GM12878 (cell line): ENCODE results near the gene AFAP1. TPM values are rescaled to one million over a fixed set of nuclear protein-coding genes. Genes with fewer than 3 reads are reported as not detected.

ENCODE experiments used
- ATAC-seq: fragments of 200-7000 bp; cut with Tn5 transposase; 3 replicates; pipeline ENCODE4 v1.9.1; 2020; ENCODE audit warnings: mild to moderate bottlenecking, moderate library complexity
- BruUV-seq: library from RNA; stranded (reverse); fragments of 400-500 nt; replicated peaks from 2 replicates; lab custom pipeline; 2021; lab: Mats Ljungman, UMichigan
- CTCF ChIA-PET: fragments of 300-600 bp; sonication (Branson Sonifier 250); formaldehyde crosslinking; extraction: SDS; loops from one replicate; lab custom pipeline; 2021; ENCODE audit warnings: inconsistent platforms; lab: Yijun Ruan, JAX
- POLR2A ChIA-PET: fragments of 350-600 bp; formaldehyde crosslinking; extraction: SDS; loops from one replicate; lab custom pipeline; 2021; ENCODE audit warnings: inconsistent platforms; lab: Charles Lee
- RAD21 ChIA-PET: fragments of 300-600 bp; sonication (Branson Sonifier 250); formaldehyde crosslinking; loops from one replicate; lab custom pipeline; 2023; ENCODE audit warnings: antibody characterized with exemption; ENCODE audit not compliant: unreplicated experiment; lab: Charles Lee
- SMC1A ChIA-PET: fragments of 300-600 bp; sonication (Branson Sonifier 250); formaldehyde crosslinking; loops from one replicate; lab custom pipeline; 2023; ENCODE audit not compliant: unreplicated experiment, uncharacterized antibody; lab: Charles Lee
- DNase-seq: peaks from one replicate; pipeline ENCODE4 v3.0.0-alpha.2; 2011; ENCODE audit warnings: low read depth, low spot score
- FAIRE-seq: peaks from 3 replicates; lab custom pipeline; 2011; peaks lifted over from hg19 to GRCh38; lab: Jason Lieb, UNC
- H2AFZ ChIP-seq: 2 replicates; pipeline ENCODE4 v1.6.0; 2011; ENCODE audit warnings: low read depth, low read length, control low read depth; ENCODE audit not compliant: control insufficient read depth
- H3K27ac ChIP-seq: 2 replicates; pipeline ENCODE4 v1.5.1; 2011; ENCODE audit warnings: control low read depth; ENCODE audit not compliant: control insufficient read depth, insufficient read depth
- H3K27me3 ChIP-seq, 2 experiments: replicated peaks in 1 of 2; 2 replicates each; pipeline versions ENCODE4 v1.6.0 to v1.6.1; 2011; ENCODE audit warnings: low read length in 1 of 2; ENCODE audit not compliant: control insufficient read depth in 2 of 2, insufficient read depth in 2 of 2
- H3K36me3 ChIP-seq, 2 experiments: 2 replicates each; pipeline ENCODE4 v1.5.1; 2011; ENCODE audit warnings: low read length in 1 of 2; ENCODE audit not compliant: control insufficient read depth in 2 of 2, insufficient read depth in 2 of 2
- H3K4me1 ChIP-seq: 2 replicates; pipeline ENCODE4 v1.6.1; 2011; ENCODE audit warnings: mild to moderate bottlenecking, low read length, moderate library complexity, mixed read lengths; ENCODE audit not compliant: control insufficient read depth, insufficient read depth
- H3K4me2 ChIP-seq: 2 replicates; pipeline ENCODE4 v1.6.0; 2011; ENCODE audit warnings: control low read depth; ENCODE audit not compliant: control insufficient read depth, insufficient read depth
- H3K4me3 ChIP-seq: fragments of 200-600 bp; sonication (generic); 2 replicates; pipeline ENCODE4 v1.5.1; 2016
- H3K79me2 ChIP-seq: 2 replicates; pipeline ENCODE4 v1.6.0; 2011; ENCODE audit warnings: low read length; ENCODE audit not compliant: control insufficient read depth, insufficient read depth
- H3K9ac ChIP-seq: 2 replicates; pipeline ENCODE4 v1.8.0; 2011; ENCODE audit warnings: low read length, control low read depth, mixed read lengths; ENCODE audit not compliant: control insufficient read depth, insufficient read depth
- H3K9me3 ChIP-seq: replicated peaks from 3 replicates; pipeline ENCODE4 v1.5.1; 2011; ENCODE audit warnings: mild to moderate bottlenecking, low read length; ENCODE audit not compliant: control insufficient read depth, insufficient read depth
- H4K20me1 ChIP-seq: 2 replicates; pipeline ENCODE4 v1.6.0; 2011; ENCODE audit not compliant: control insufficient read depth, insufficient read depth
- ASH2L ChIP-seq: fragments of 300-600, 200-600 bp; sonication (generic); IDR thresholded peaks from 2 replicates; pipeline ENCODE4 v1.6.1; 2017; ENCODE audit warnings: low read depth, mild to moderate bottlenecking, borderline replicate concordance
- BACH1 ChIP-seq: fragments of 450-650 bp; IDR thresholded peaks from 2 replicates; pipeline ENCODE4 v1.6.1; 2017; ENCODE audit warnings: mild to moderate bottlenecking, borderline replicate concordance
- BCLAF1 ChIP-seq: fragments of 450-650 bp; IDR thresholded peaks from 2 replicates; pipeline ENCODE4 v1.6.1; 2017; ENCODE audit warnings: antibody characterized with exemption, mild to moderate bottlenecking, moderate library complexity
- ELK1 ChIP-seq: IDR thresholded peaks from 2 replicates; pipeline ENCODE4 v1.6.1; 2012; ENCODE audit warnings: low read depth, low read length, improper control_type of control experiment
- ESRRA ChIP-seq: IDR thresholded peaks from 2 replicates; pipeline ENCODE4 v1.6.1; 2012; ENCODE audit warnings: mild to moderate bottlenecking, low read length, improper control_type of control experiment
- GATAD2B ChIP-seq: fragments of 450-650 bp; conservative IDR thresholded peaks from 2 replicates; pipeline ENCODE4 v1.6.1; 2017; ENCODE audit warnings: low read depth, mild to moderate bottlenecking, moderate library complexity
- KLF5 ChIP-seq: fragments of 450-650 bp; IDR thresholded peaks from 2 replicates; pipeline ENCODE4 v1.6.1; 2014; ENCODE audit warnings: mild to moderate bottlenecking; ENCODE audit not compliant: partially characterized antibody
- LARP7 ChIP-seq: fragments of 450-650 bp; IDR thresholded peaks from 2 replicates; pipeline ENCODE4 v1.6.1; 2017; ENCODE audit warnings: mild to moderate bottlenecking
- MEF2A ChIP-seq: IDR thresholded peaks from 2 replicates; pipeline ENCODE4 v1.6.1; 2011; ENCODE audit warnings: low read depth, mild to moderate bottlenecking, low read length, moderate library complexity; ENCODE audit not compliant: insufficient read depth
- MTA2 ChIP-seq: fragments of 450-650 bp; IDR thresholded peaks from 2 replicates; pipeline ENCODE4 v1.6.1; 2016; ENCODE audit warnings: low read depth, mild to moderate bottlenecking, moderate library complexity
- NKRF ChIP-seq: fragments of 450-650 bp; conservative IDR thresholded peaks from 2 replicates; pipeline ENCODE4 v1.6.1; 2017; ENCODE audit warnings: mild to moderate bottlenecking, moderate library complexity
- RB1 ChIP-seq: fragments of 450-650 bp; formaldehyde crosslinking; IDR thresholded peaks from 2 replicates; pipeline ENCODE4 v1.6.1; 2017; ENCODE audit warnings: mild to moderate bottlenecking, borderline replicate concordance
- RFX5 ChIP-seq: IDR thresholded peaks from 2 replicates; pipeline ENCODE4 v1.6.1; 2011; ENCODE audit warnings: low read depth, low read length, improper control_type of control experiment
- SIX5 ChIP-seq: IDR thresholded peaks from 2 replicates; pipeline ENCODE4 v1.6.1; 2011; ENCODE audit warnings: mild to moderate bottlenecking, low read depth, low read length, moderate library complexity; ENCODE audit not compliant: severe bottlenecking
- SP1 ChIP-seq: IDR thresholded peaks from one replicate; pipeline ENCODE4 v1.6.1; 2011; ENCODE audit warnings: low read depth, low read length
- SREBF1 ChIP-seq: IDR thresholded peaks from 2 replicates; pipeline ENCODE4 v1.6.1; 2012; ENCODE audit warnings: mild to moderate bottlenecking, low read length
- SREBF2 ChIP-seq: IDR thresholded peaks from 2 replicates; pipeline ENCODE4 v1.6.1; 2012; ENCODE audit warnings: mild to moderate bottlenecking, low read length
- SRF ChIP-seq, 2 experiments: IDR thresholded peaks; 2 replicates each; pipeline ENCODE4 v1.6.1; 2011; ENCODE audit warnings: low read depth in 2 of 2, low read length in 2 of 2, mild to moderate bottlenecking in 1 of 2, moderate library complexity in 1 of 2
- WRNIP1 ChIP-seq: IDR thresholded peaks from 2 replicates; pipeline ENCODE4 v1.6.1; 2011; ENCODE audit warnings: low read depth, low read length, improper control_type of control experiment, borderline replicate concordance
- ZNF384 ChIP-seq: IDR thresholded peaks from 2 replicates; pipeline ENCODE4 v1.6.1; 2012; ENCODE audit warnings: low read depth, mild to moderate bottlenecking, low read length, improper control_type of control experiment, borderline replicate concordance
- WGBS: methylation state at CpG from one replicate; pipeline ENCODE4 v1.1.6; 2016; ENCODE audit warnings: low lambda C conversion rate; ENCODE audit not compliant: insufficient replicate concordance, insufficient coverage; ENCODE audit errors: missing lambda C conversion rate; 5-methylcytosine and 5-hydroxymethylcytosine counted together
- in situ Hi-C: fragments of 300-500 bp; cut with MboI; formaldehyde crosslinking; loops from 9 replicates; pipeline ENCODE4 v1.14.3; 2018; ENCODE audit warnings: mixed read lengths
- intact Hi-C: fragments of 100-400 bp; cut with micrococcal nuclease; formaldehyde crosslinking; loops from one replicate; pipeline ENCODE4 v1.14.2; 2022; ENCODE audit not compliant: unreplicated experiment
- polyA plus RNA-seq, 11 experiments: library from polyadenylated mRNA; depleted of rRNA in 4 of 11; unstranded in 6 of 11; stranded (reverse) in 5 of 11; fragments of >200 nt; fragmentation: Nextera tagmentation in 4 of 11; fragmentation: Illumina TruSeq in 1 of 11; extraction: Ambion mirVana in 4 of 11; extraction: Trizol in 1 of 11; gene quantifications; 1 replicate in 1 of 11; 2 replicates in 10 of 11; pipeline versions ENCODE4 v1.2.1 to v1.2.3, GENCODE V29; 2011 to 2016; ENCODE audit warnings: inconsistent platforms in 2 of 11, missing spikeins in 2 of 11, low read depth in 1 of 11
- total RNA-seq, 4 experiments: library from RNA; depleted of rRNA in 3 of 4; stranded (reverse); fragments of >200 nt in 3 of 4; fragmentation: Illumina TruSeq in 1 of 4; extraction: Trizol in 1 of 4; gene quantifications; 2 replicates each; pipeline versions ENCODE4 v1.2.1 to v1.2.3, GENCODE V29; 2013 to 2021

Gene AFAP1
- total and polyA plus RNA-seq, 10 of the 15 experiments (the other 5 are each of a cell fraction or from before 2014, with no cell fraction given): 0.02 to 0.23 (median 0.09) TPM; not detected in 1

- in situ Hi-C loops (no loop called here), intact Hi-C loops (no loop called here)
- Histone ChIP-seq H3K9me3 (no peaks in the 10 kb centered on the region), H3K79me2 (no peaks in the 10 kb centered on the region), H3K27me3 (no peaks in the 10 kb centered on the region), H3K4me2 (no peak overlapping the region), H2AFZ (no peak overlapping the region), H3K27ac (no peak overlapping the region), H3K4me3 (no peak overlapping the region), H3K36me3 (no peaks in the 10 kb centered on the region), H3K9ac (no peak overlapping the region), H3K4me1 (no peaks in the 10 kb centered on the region), H4K20me1 (no peaks in the 10 kb centered on the region)
- ChIA-PET POLR2A (no interaction called here), RAD21 (no interaction called here), SMC1A (no interaction called here), CTCF (no interaction called here)
- DNase-seq (no peak), ATAC-seq (no peak), FAIRE-seq (no peak)
- TF ChIP-seq SREBF1 (no peak), ESRRA (no peak), RFX5 (no peak), WRNIP1 (no peak), ELK1 (no peak), SP1 (no peak), GATAD2B (no peak), MEF2A (no peak), ASH2L (no peak), NKRF (no peak), MTA2 (no peak), SREBF2 (no peak), SRF (IDR thresholded peaks at IDR 0.05; ENCODE audit: low read depth in 2 of 2, low read length in 2 of 2) (no peak), RB1 (no peak), BCLAF1 (no peak), ZNF384 (no peak), LARP7 (no peak), BACH1 (no peak), SIX5 (no peak), KLF5 (no peak)
- 42% methylated on average over 5 of the region's 5 CpGs for WGBS
- no TSS peak for BruUV-seq
Observed at GRCh38 chr4:7858498-7858897, 81.2 kb downstream of the AFAP1 start.
